Memory B cell (primary cell): ENCODE measurements around the gene DNAH17.

Experiments
- ATAC-seq: fragments of 150-1000 bp; cut with Tn5 transposase; 2 replicates; pipeline ENCODE4 v1.10.0; 2021; ENCODE audit warnings: low read depth, mild to moderate bottlenecking, moderate library complexity
- DNase-seq, 2 donors: peaks; one replicate each; pipeline ENCODE4 v3.0.0; 2022; ENCODE audit warnings: low spot score in 2 of 2
- H3K27ac Mint-ChIP-seq: one replicate; pipeline ENCODE4 v1.8.0; 2022; ENCODE audit warnings: mild to moderate bottlenecking, moderate library complexity, mixed read lengths
- H3K27me3 Mint-ChIP-seq: one replicate; pipeline ENCODE4 v1.8.0; 2022; ENCODE audit warnings: mixed read lengths
- H3K36me3 Mint-ChIP-seq: one replicate; pipeline ENCODE4 v1.8.0; 2022; ENCODE audit warnings: mild to moderate bottlenecking, mixed read lengths
- H3K4me1 Mint-ChIP-seq: one replicate; pipeline ENCODE4 v1.8.0; 2022; ENCODE audit warnings: mixed read lengths
- H3K4me3 Mint-ChIP-seq: one replicate; pipeline ENCODE4 v1.8.0; 2022; ENCODE audit warnings: mild to moderate bottlenecking, moderate library complexity, mixed read lengths
- H3K9me3 Mint-ChIP-seq: one replicate; pipeline ENCODE4 v1.8.0; 2022; ENCODE audit warnings: mixed read lengths

The DNAH17 gene

GRCh38 chr17:78613416-78613815 is 36.2 kb upstream of the DNAH17 start:
- ATAC-seq = no peak
- DNase-seq = no peak
- Mint-ChIP-seq H3K4me1 (no peaks in the 10 kb centered on the region), H3K4me3 (no peak overlapping the region), H3K36me3 (peaks cover 1% of the 10 kb centered on the region), H3K9me3 (peaks cover 1% of the 10 kb centered on the region), H3K27ac (no peak overlapping the region), H3K27me3 (peaks cover 6% of the 10 kb centered on the region)

GRCh38 chr17:78611607-78612006 is 34.4 kb upstream of the DNAH17 start:
- no peak overlapping the region for H3K4me3 Mint-ChIP-seq
- peaks cover 7% of the 10 kb centered on the region for H3K27me3 Mint-ChIP-seq
- DNase-seq = no peak
- peaks cover 1% of the 10 kb centered on the region for H3K36me3 Mint-ChIP-seq
- no peak overlapping the region for H3K27ac Mint-ChIP-seq
- H3K9me3 Mint-ChIP-seq = peaks cover 4% of the 10 kb centered on the region
- ATAC-seq = no peak
- no peaks in the 10 kb centered on the region for H3K4me1 Mint-ChIP-seq

- Mint-ChIP-seq H3K4me1 (no peaks in the 10 kb centered on the region), H3K36me3 (peaks cover 1% of the 10 kb centered on the region), H3K27ac (no peak overlapping the region), H3K27me3 (peaks cover 7% of the 10 kb centered on the region), H3K9me3 (peaks cover 4% of the 10 kb centered on the region), H3K4me3 (no peak overlapping the region)
- no peak for DNase-seq
- ATAC-seq = no peak
Measured at GRCh38 chr17:78610951-78611511, 33.8 kb upstream of the DNAH17 start.

GRCh38 chr17:78609191-78609641 is 32.0 kb upstream of the DNAH17 start:
- Mint-ChIP-seq H3K9me3 (peaks cover 4% of the 10 kb centered on the region), H3K4me3 (no peak overlapping the region), H3K27me3 (peaks cover 7% of the 10 kb centered on the region), H3K36me3 (no peaks in the 10 kb centered on the region), H3K4me1 (no peaks in the 10 kb centered on the region), H3K27ac (no peak overlapping the region)
- no peak for ATAC-seq
- DNase-seq = no peak

GRCh38 chr17:78608804-78609186 is 31.6 kb upstream of the DNAH17 start:
- no peaks in the 10 kb centered on the region for H3K4me1 Mint-ChIP-seq
- H3K36me3 Mint-ChIP-seq = no peaks in the 10 kb centered on the region
- H3K27me3 Mint-ChIP-seq = peaks cover 7% of the 10 kb centered on the region
- no peak overlapping the region for H3K4me3 Mint-ChIP-seq
- ATAC-seq (no peak), DNase-seq (no peak)
- no peak overlapping the region for H3K27ac Mint-ChIP-seq
- peaks cover 4% of the 10 kb centered on the region for H3K9me3 Mint-ChIP-seq

GRCh38 chr17:78608122-78608803 is 31.1 kb upstream of the DNAH17 start:
- peaks cover 7% of the 10 kb centered on the region for H3K27me3 Mint-ChIP-seq
- no peak overlapping the region for H3K4me3 Mint-ChIP-seq
- peaks cover 4% of the 10 kb centered on the region for H3K9me3 Mint-ChIP-seq
- no peaks in the 10 kb centered on the region for H3K36me3 Mint-ChIP-seq
- no peaks in the 10 kb centered on the region for H3K4me1 Mint-ChIP-seq
- H3K27ac Mint-ChIP-seq = no peak overlapping the region
- ATAC-seq = no peak
- no peak for DNase-seq

GRCh38 chr17:78607038-78607437 is 29.8 kb upstream of the DNAH17 start:
- Mint-ChIP-seq H3K27ac (no peak overlapping the region), H3K36me3 (no peaks in the 10 kb centered on the region), H3K4me3 (no peak overlapping the region), H3K9me3 (peaks cover 4% of the 10 kb centered on the region), H3K4me1 (no peaks in the 10 kb centered on the region), H3K27me3 (peaks cover 7% of the 10 kb centered on the region)
- no peak for ATAC-seq
- DNase-seq = no peak

- H3K4me3 Mint-ChIP-seq = no peak overlapping the region
- peaks cover 4% of the 10 kb centered on the region for H3K9me3 Mint-ChIP-seq
Measured at GRCh38 chr17:78605886-78606285, 28.7 kb upstream of the DNAH17 start.

GRCh38 chr17:78605429-78605828 is 28.2 kb upstream of the DNAH17 start:
- ATAC-seq (no peak), DNase-seq (no peak)
- Mint-ChIP-seq H3K9me3 (peaks cover 4% of the 10 kb centered on the region), H3K27ac (no peak overlapping the region), H3K27me3 (peaks cover 10% of the 10 kb centered on the region), H3K4me1 (no peaks in the 10 kb centered on the region), H3K36me3 (no peaks in the 10 kb centered on the region), H3K4me3 (no peak overlapping the region)

More at GRCh38 chr17:78605886-78606285, 28.7 kb upstream of the DNAH17 start:
- ATAC-seq (no peak), DNase-seq (no peak)
- Mint-ChIP-seq H3K4me1 (no peaks in the 10 kb centered on the region), H3K36me3 (no peaks in the 10 kb centered on the region), H3K27me3 (peaks cover 9% of the 10 kb centered on the region), H3K27ac (no peak overlapping the region)

- DNase-seq (no peak), ATAC-seq (no peak)
- Mint-ChIP-seq H3K4me1 (no peaks in the 10 kb centered on the region), H3K36me3 (no peaks in the 10 kb centered on the region), H3K9me3 (no peaks in the 10 kb centered on the region), H3K27me3 (peaks cover 17% of the 10 kb centered on the region), H3K27ac (no peak overlapping the region), H3K4me3 (no peak overlapping the region)
Measured at GRCh38 chr17:78602246-78602645, 25.1 kb upstream of the DNAH17 start.

GRCh38 chr17:78601577-78602190 is 24.5 kb upstream of the DNAH17 start:
- ATAC-seq (no peak), DNase-seq (no peak)
- no peaks in the 10 kb centered on the region for H3K4me1 Mint-ChIP-seq
- H3K4me3 Mint-ChIP-seq = no peak overlapping the region
- no peak overlapping the region for H3K27ac Mint-ChIP-seq
- no peaks in the 10 kb centered on the region for H3K36me3 Mint-ChIP-seq
- H3K9me3 Mint-ChIP-seq = no peaks in the 10 kb centered on the region
- peaks cover 19% of the 10 kb centered on the region for H3K27me3 Mint-ChIP-seq

GRCh38 chr17:78600181-78600721 is 23.1 kb upstream of the DNAH17 start:
- DNase-seq = no peak
- H3K36me3 Mint-ChIP-seq = no peaks in the 10 kb centered on the region
- H3K27ac Mint-ChIP-seq = no peak overlapping the region

GRCh38 chr17:78599419-78599818 is 22.2 kb upstream of the DNAH17 start:
- DNase-seq = no peak
- Mint-ChIP-seq H3K9me3 (no peaks in the 10 kb centered on the region), H3K27ac (no peak overlapping the region), H3K36me3 (no peaks in the 10 kb centered on the region), H3K4me1 (no peaks in the 10 kb centered on the region), H3K27me3 (peaks cover 26% of the 10 kb centered on the region), H3K4me3 (no peak overlapping the region)
- no peak for ATAC-seq

More at GRCh38 chr17:78600181-78600721, 23.1 kb upstream of the DNAH17 start:
- Mint-ChIP-seq H3K4me1 (no peaks in the 10 kb centered on the region), H3K4me3 (no peak overlapping the region), H3K9me3 (no peaks in the 10 kb centered on the region), H3K27me3 (peaks cover 22% of the 10 kb centered on the region)
- no peak for ATAC-seq

GRCh38 chr17:78598013-78598471 is 20.8 kb upstream of the DNAH17 start:
- Mint-ChIP-seq H3K4me3 (no peak overlapping the region), H3K27me3 (peaks cover 26% of the 10 kb centered on the region), H3K4me1 (no peaks in the 10 kb centered on the region), H3K27ac (no peak overlapping the region), H3K9me3 (no peaks in the 10 kb centered on the region), H3K36me3 (no peaks in the 10 kb centered on the region)
- ATAC-seq (no peak), DNase-seq (no peak)
